ENCODE results near the gene LRRFIP2.

DNA sequence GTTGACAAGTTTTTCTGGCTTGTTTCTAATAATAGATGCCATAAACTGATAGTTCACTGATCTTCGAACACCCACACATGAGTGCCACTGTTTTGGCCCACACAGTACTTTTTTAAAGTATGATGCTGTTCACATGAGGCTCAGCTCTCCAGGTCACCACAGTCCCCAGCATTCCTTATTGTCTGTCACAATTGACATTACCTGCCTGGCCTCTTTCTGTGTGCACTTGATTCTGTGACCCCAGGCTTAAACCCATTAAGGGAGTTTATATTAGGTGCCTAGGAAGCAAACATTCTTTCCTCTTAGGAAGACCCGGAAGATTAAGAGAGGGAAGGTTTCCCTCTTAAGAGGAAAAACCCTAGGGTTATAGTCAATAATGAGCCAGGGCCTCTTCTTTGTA, 24.2 kb upstream of the LRRFIP2 start:
- no peak for TF ChIP-seq CTCF (IDR thresholded peaks at IDR 0.05)
- no peak for TF ChIP-seq EZH2 (IDR thresholded peaks at IDR 0.05; ENCODE audit: borderline replicate concordance, insufficient read depth, low read depth, low read length, poor library complexity, severe bottlenecking)

Measured in B cell (primary cell).